Myocyte (in vitro differentiated cells): ENCODE results near the gene HTATIP2. TPM values are rescaled to one million over a fixed set of nuclear protein-coding genes. Genes with fewer than 3 reads are reported as not detected.

Experiments used
- total RNA-seq: library from RNA; depleted of rRNA; stranded (reverse); fragments of >200 nt; gene quantifications from 2 replicates; pipeline ENCODE4 v1.2.3, GENCODE V29; 2014

Gene HTATIP2
- total RNA-seq, 1 donor from 2014 or later = 33.9 TPM

Other genes with a start within 250 kb of the HTATIP2 start
- gene DBX1, start 203.2 kb upstream of the HTATIP2 start, total RNA-seq = not detected in 2 replicates
- 18.6 and 27.1 TPM in 2 replicates for gene PRMT3, start 24.0 kb downstream of the HTATIP2 start, total RNA-seq
- gene SLC6A5, start 235.9 kb downstream of the HTATIP2 start, total RNA-seq = not detected in 2 replicates